Measurements from ENCODE around the gene USP5. TPM values are rescaled to one million over a fixed set of nuclear protein-coding genes. Genes with fewer than 3 reads are reported as not detected.

The USP5 gene
- total RNA-seq, 2 experiments from 2014 or later, result 98.8 to 129 TPM

GRCh38 chr12:6821591-6822425 is 30.1 kb upstream of the USP5 start, which contains the start of gene GPR162:
TSS of gene GPR162 (plus strand) at chr12:6821821. CDS start at chr12:6823899, 2,078 bp downstream.
- no peaks in the 10 kb centered on the region for H3K9me3 Mint-ChIP-seq (ENCODE audit: low read depth)
- peak within 1 kb of the TSS; percentile 8 for H3K4me3 Mint-ChIP-seq
- H3K4me1 Mint-ChIP-seq, result peaks cover 14% of the 10 kb centered on the region
- H3K27ac Mint-ChIP-seq, result no peak within 1 kb of the TSS
- CTCF ChIA-PET, result interaction anchor here (0.7 to 10.4 kb wide), 10 partner anchors 9 to 264 kb away, joined by 3 to 120 read pairs (median 6); partner anchors contain the start of genes CDCA3 and MLF2
- peaks cover 54% of the 10 kb centered on the region for H3K27me3 Mint-ChIP-seq
- DNase-seq (no peak), ATAC-seq (no peak)
- no peaks in the 10 kb centered on the region for H3K36me3 Mint-ChIP-seq

GRCh38 chr12:6822426-6823135 is 29.4 kb upstream of the USP5 start:
- Mint-ChIP-seq H3K27me3 (peaks cover 62% of the 10 kb centered on the region), H3K4me3 (no peak overlapping the region)
- DNase-seq, result no peak

GRCh38 chr12:6823182-6824084 is 28.5 kb upstream of the USP5 start:
- no peak for DNase-seq
- peaks cover 21% of the 10 kb centered on the region for H3K4me1 Mint-ChIP-seq
- no peaks in the 10 kb centered on the region for H3K9me3 Mint-ChIP-seq (ENCODE audit: low read depth)
- H3K27ac Mint-ChIP-seq, result no peak overlapping the region
- H3K27me3 Mint-ChIP-seq, result peaks cover 66% of the 10 kb centered on the region
- CTCF ChIA-PET, result interaction anchor here (0.9 to 10.4 kb wide), 6 partner anchors 14 to 93 kb away, joined by 3 to 120 read pairs (median 39); partner anchors contain the start of genes GNB3 and MLF2
- no peak for ATAC-seq
- no peaks in the 10 kb centered on the region for H3K36me3 Mint-ChIP-seq
- H3K4me3 Mint-ChIP-seq, result no peak overlapping the region

More at GRCh38 chr12:6822426-6823135, 29.4 kb upstream of the USP5 start:
- Mint-ChIP-seq H3K27ac (no peak overlapping the region), H3K9me3 (ENCODE audit: low read depth) (no peaks in the 10 kb centered on the region), H3K36me3 (no peaks in the 10 kb centered on the region), H3K4me1 (peaks cover 18% of the 10 kb centered on the region)
- CTCF ChIA-PET, result interaction anchor here (0.7 to 10.4 kb wide), 9 partner anchors 9 to 265 kb away, joined by 3 to 120 read pairs (median 12); partner anchors contain the start of genes CDCA3, GNB3 and MLF2
- no peak for ATAC-seq

GRCh38 chr12:6824085-6824775 is 27.7 kb upstream of the USP5 start:
- Mint-ChIP-seq H3K27ac (no peak overlapping the region), H3K4me1 (peaks cover 26% of the 10 kb centered on the region), H3K27me3 (peaks cover 71% of the 10 kb centered on the region), H3K4me3 (no peak overlapping the region), H3K9me3 (ENCODE audit: low read depth) (no peaks in the 10 kb centered on the region), H3K36me3 (no peaks in the 10 kb centered on the region)
- DNase-seq (no peak), ATAC-seq (no peak)
- CTCF ChIA-PET, result interaction anchor here (0.7 to 10.4 kb wide), 20 partner anchors 10 to 266 kb away, joined by 3 to 120 read pairs (median 4); partner anchors contain the start of genes CDCA3, GNB3, MLF2 and PTMS

- DNase-seq (no peak), ATAC-seq (no peak)
- H3K4me1 Mint-ChIP-seq, result peaks cover 28% of the 10 kb centered on the region
- CTCF ChIA-PET, result interaction anchor here (0.7 to 10.4 kb wide), 24 partner anchors 11 to 267 kb away, joined by 3 to 120 read pairs (median 4); partner anchors contain the start of genes CDCA3, GNB3, LAG3 and MLF2
- peaks cover 76% of the 10 kb centered on the region for H3K27me3 Mint-ChIP-seq
- no peaks in the 10 kb centered on the region for H3K36me3 Mint-ChIP-seq
- H3K4me3 Mint-ChIP-seq, result no peak overlapping the region
- H3K9me3 Mint-ChIP-seq (ENCODE audit: low read depth), result no peaks in the 10 kb centered on the region
- H3K27ac Mint-ChIP-seq, result no peak overlapping the region
Observed at GRCh38 chr12:6824901-6825381, 27.0 kb upstream of the USP5 start.

GRCh38 chr12:6825398-6826124 is 26.4 kb upstream of the USP5 start:
- Mint-ChIP-seq H3K27me3 (peaks cover 80% of the 10 kb centered on the region), H3K4me3 (no peak overlapping the region), H3K36me3 (no peaks in the 10 kb centered on the region), H3K9me3 (ENCODE audit: low read depth) (no peaks in the 10 kb centered on the region), H3K4me1 (peaks cover 28% of the 10 kb centered on the region), H3K27ac (no peak overlapping the region)
- CTCF ChIA-PET, result interaction anchor here (0.7 to 10.4 kb wide), 25 partner anchors 11 to 263 kb away, joined by 3 to 120 read pairs (median 5); partner anchors contain the start of genes CDCA3, COPS7A, GNB3 and LAG3
- peak; percentile 74 for ATAC-seq
- DNase-seq, result peak; percentile 86

- Mint-ChIP-seq H3K36me3 (no peaks in the 10 kb centered on the region), H3K4me3 (no peak overlapping the region), H3K27ac (no peak overlapping the region), H3K9me3 (ENCODE audit: low read depth) (no peaks in the 10 kb centered on the region), H3K27me3 (peaks cover 79% of the 10 kb centered on the region), H3K4me1 (peaks cover 23% of the 10 kb centered on the region)
- DNase-seq (no peak), ATAC-seq (no peak)
- CTCF ChIA-PET, result interaction anchor here (0.7 to 10.4 kb wide), 16 partner anchors 11 to 263 kb away, joined by 3 to 120 read pairs (median 6); partner anchors contain the start of genes CDCA3, COPS7A, GNB3 and LAG3
Observed at GRCh38 chr12:6826125-6826733, 25.7 kb upstream of the USP5 start.

GRCh38 chr12:6826734-6827436 is 25.1 kb upstream of the USP5 start:
- H3K27me3 Mint-ChIP-seq, result peaks cover 84% of the 10 kb centered on the region

GRCh38 chr12:6827437-6827911 is 24.5 kb upstream of the USP5 start:
- H3K27ac Mint-ChIP-seq, result no peak overlapping the region

More at GRCh38 chr12:6826734-6827436, 25.1 kb upstream of the USP5 start:
- DNase-seq (no peak), ATAC-seq (no peak)
- H3K27ac Mint-ChIP-seq, result no peak overlapping the region
- H3K4me3 Mint-ChIP-seq, result no peak overlapping the region
- CTCF ChIA-PET, result interaction anchor here (0.9 to 10.4 kb wide), 9 partner anchors 10 to 264 kb away, joined by 3 to 120 read pairs (median 7); partner anchors contain the start of genes COPS7A, GNB3, MLF2 and PTMS
- no peaks in the 10 kb centered on the region for H3K9me3 Mint-ChIP-seq (ENCODE audit: low read depth)
- peaks cover 21% of the 10 kb centered on the region for H3K4me1 Mint-ChIP-seq
- no peaks in the 10 kb centered on the region for H3K36me3 Mint-ChIP-seq

More at GRCh38 chr12:6827437-6827911, 24.5 kb upstream of the USP5 start:
- no peaks in the 10 kb centered on the region for H3K36me3 Mint-ChIP-seq
- ATAC-seq, result peak; percentile 24
- peaks cover 19% of the 10 kb centered on the region for H3K4me1 Mint-ChIP-seq
- no peaks in the 10 kb centered on the region for H3K9me3 Mint-ChIP-seq (ENCODE audit: low read depth)
- CTCF ChIA-PET, result interaction anchor here (1.6 to 10.4 kb wide), 4 partner anchors 10 to 72 kb away, joined by 3 to 120 read pairs (median 58); partner anchors contain the start of genes GNB3 and MLF2
- peaks cover 82% of the 10 kb centered on the region for H3K27me3 Mint-ChIP-seq
- DNase-seq, result peak; percentile 67
- H3K4me3 Mint-ChIP-seq, result no peak overlapping the region

Measured in activated CD8-positive, alpha-beta memory T cell treated with anti-CD3 and anti-CD28 coated beads, Interleukin-2, amount 10 ng/mL, durations not matched to agents 7 days and 5 days (primary cell).